LNCaP clone FGC (cell line): ENCODE data around the gene FAM124A.

Experiments used
- DNase-seq: peaks from one replicate; pipeline ENCODE4 v3.0.0-alpha.2; 2011; ENCODE audit warnings: low read depth
- H3K4me3 ChIP-seq: 2 replicates; pipeline ENCODE4 v1.5.1; 2011; ENCODE audit warnings: mild to moderate bottlenecking, low read depth, low read length, control low read depth
- CTCF ChIP-seq: IDR thresholded peaks from 2 replicates; pipeline ENCODE4 v1.5.1; 2012; ENCODE audit warnings: mild to moderate bottlenecking; ENCODE audit not compliant: control insufficient read depth, insufficient read depth; ENCODE audit errors: extremely low read depth

The FAM124A gene

GRCh38 chr13:51327961-51328360 is 105.8 kb downstream of the FAM124A start:
- DNase-seq: no peak

GRCh38 chr13:51328488-51328887 is 106.3 kb downstream of the FAM124A start:
- no peak overlapping the region for H3K4me3 ChIP-seq
- no peak for TF ChIP-seq CTCF
- DNase-seq: no peak

More at GRCh38 chr13:51327961-51328360, 105.8 kb downstream of the FAM124A start:
- no peak overlapping the region for H3K4me3 ChIP-seq
- TF ChIP-seq CTCF: no peak

- no peak for DNase-seq
- TF ChIP-seq CTCF: no peak
- no peak overlapping the region for H3K4me3 ChIP-seq
These were observed 107.4 kb downstream of the FAM124A start for GRCh38 chr13:51329606-51330005.

- no peak for TF ChIP-seq CTCF
- DNase-seq: no peak
- H3K4me3 ChIP-seq: no peak overlapping the region
These were observed 108.6 kb downstream of the FAM124A start for GRCh38 chr13:51330791-51331190.

GRCh38 chr13:51331354-51331861 is 109.2 kb downstream of the FAM124A start:
- no peak for DNase-seq
- TF ChIP-seq CTCF: no peak
- H3K4me3 ChIP-seq: no peak overlapping the region

- no peak overlapping the region for H3K4me3 ChIP-seq
- no peak for DNase-seq
- no peak for TF ChIP-seq CTCF
These were observed 110.6 kb downstream of the FAM124A start for GRCh38 chr13:51332566-51333361.

- H3K4me3 ChIP-seq: no peak overlapping the region
These were observed 111.2 kb downstream of the FAM124A start for GRCh38 chr13:51333421-51333820.

More at GRCh38 chr13:51333421-51333820, 111.2 kb downstream of the FAM124A start:
- no peak for TF ChIP-seq CTCF
- DNase-seq: no peak
